NCI-H2107 treated with DMSO at 0.1 percent for 48 hours (cell line): Measurements from ENCODE around the gene AMOTL1.
"Not testable (repeated sequence)": the region's sequence is repeated elsewhere in the genome, so short reads cannot be mapped to it uniquely, and the experiment has no call there.

Experiments
- DNase-seq: peaks from one replicate; lab custom pipeline; 2025; ENCODE audit not compliant: unreplicated experiment; lab: John Stamatoyannopoulos, UW

The AMOTL1 gene

GRCh38 chr11:94792451-94792850 is 24.3 kb downstream of the AMOTL1 start:
- DNase-seq: no peak

GRCh38 chr11:94793002-94793401 is 24.8 kb downstream of the AMOTL1 start:
- DNase-seq: no peak

- DNase-seq: no peak
Measured at GRCh38 chr11:94793822-94794221, 25.7 kb downstream of the AMOTL1 start.

GRCh38 chr11:94794287-94795168 is 26.4 kb downstream of the AMOTL1 start:
- DNase-seq: peak; percentile 5

- DNase-seq: no peak
Measured at GRCh38 chr11:94795476-94796189, 27.5 kb downstream of the AMOTL1 start.

- no peak for DNase-seq
Measured at GRCh38 chr11:94796190-94796580, 28.0 kb downstream of the AMOTL1 start.

GRCh38 chr11:94796863-94797262 is 28.7 kb downstream of the AMOTL1 start:
- DNase-seq: no peak

- DNase-seq: no peak
Measured at GRCh38 chr11:94799726-94800125, 31.6 kb downstream of the AMOTL1 start.

GRCh38 chr11:94800414-94800813 is 32.3 kb downstream of the AMOTL1 start:
- no peak for DNase-seq

GRCh38 chr11:94801866-94802460 is 33.8 kb downstream of the AMOTL1 start:
- DNase-seq: no peak

- no peak for DNase-seq
Measured at GRCh38 chr11:94802501-94802900, 34.3 kb downstream of the AMOTL1 start.

- no peak for DNase-seq
Measured at GRCh38 chr11:94803491-94803890, 35.3 kb downstream of the AMOTL1 start.

GRCh38 chr11:94804874-94805273 is 36.7 kb downstream of the AMOTL1 start:
- DNase-seq: no peak

- no peak for DNase-seq
Measured at GRCh38 chr11:94806014-94806413, 37.9 kb downstream of the AMOTL1 start.

GRCh38 chr11:94806419-94806818 is 38.3 kb downstream of the AMOTL1 start:
- DNase-seq: no peak

- DNase-seq: no peak
Measured at GRCh38 chr11:94809251-94809650, 41.1 kb downstream of the AMOTL1 start.

GRCh38 chr11:94812724-94813720 is 44.9 kb downstream of the AMOTL1 start:
- not testable (repeated sequence) for DNase-seq

- DNase-seq: no peak
Measured at GRCh38 chr11:94814272-94814976, 46.3 kb downstream of the AMOTL1 start.

- DNase-seq: peak; percentile 22
Measured at GRCh38 chr11:94815705-94816344, 47.7 kb downstream of the AMOTL1 start.

- no peak for DNase-seq
Measured at GRCh38 chr11:94820480-94820879, 52.3 kb downstream of the AMOTL1 start.
